SK-N-MC (cell line): Measurements from ENCODE around the gene FAT1.

Source experiments
- EZH2 ChIP-seq: fragments of 200-600 bp; sonication (generic); IDR thresholded peaks from one replicate; pipeline ENCODE4 v1.6.1; 2017; ENCODE audit warnings: antibody characterized with exemption
- FOXP2 ChIP-seq: optimal IDR thresholded peaks from 2 replicates; pipeline ENCODE3; 2011; ENCODE audit warnings: mild to moderate bottlenecking, moderate library complexity; ENCODE audit not compliant: insufficient read depth; ENCODE audit errors: extremely low read length, control extremely low read depth
- POLR2AphosphoS5 ChIP-seq: IDR thresholded peaks from 2 replicates; pipeline ENCODE4 v1.6.1; 2012; ENCODE audit warnings: mild to moderate bottlenecking, low read depth, low read length, borderline replicate concordance

- TF ChIP-seq POLR2AphosphoS5 (no peak), EZH2 (no peak), FOXP2 (no peak)
Measured at GRCh38 chr4:186698028-186698427, 25.6 kb downstream of the FAT1 start.
